ENCODE results near the gene F2RL1.
"Not testable (repeated sequence)": the region's sequence is repeated elsewhere in the genome, so short reads cannot be mapped to it uniquely, and the experiment has no call there.

The F2RL1 gene, protein sequence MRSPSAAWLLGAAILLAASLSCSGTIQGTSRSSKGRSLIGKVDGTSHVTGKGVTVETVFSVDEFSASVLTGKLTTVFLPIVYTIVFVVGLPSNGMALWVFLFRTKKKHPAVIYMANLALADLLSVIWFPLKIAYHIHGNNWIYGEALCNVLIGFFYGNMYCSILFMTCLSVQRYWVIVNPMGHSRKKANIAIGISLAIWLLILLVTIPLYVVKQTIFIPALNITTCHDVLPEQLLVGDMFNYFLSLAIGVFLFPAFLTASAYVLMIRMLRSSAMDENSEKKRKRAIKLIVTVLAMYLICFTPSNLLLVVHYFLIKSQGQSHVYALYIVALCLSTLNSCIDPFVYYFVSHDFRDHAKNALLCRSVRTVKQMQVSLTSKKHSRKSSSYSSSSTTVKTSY

DNA sequence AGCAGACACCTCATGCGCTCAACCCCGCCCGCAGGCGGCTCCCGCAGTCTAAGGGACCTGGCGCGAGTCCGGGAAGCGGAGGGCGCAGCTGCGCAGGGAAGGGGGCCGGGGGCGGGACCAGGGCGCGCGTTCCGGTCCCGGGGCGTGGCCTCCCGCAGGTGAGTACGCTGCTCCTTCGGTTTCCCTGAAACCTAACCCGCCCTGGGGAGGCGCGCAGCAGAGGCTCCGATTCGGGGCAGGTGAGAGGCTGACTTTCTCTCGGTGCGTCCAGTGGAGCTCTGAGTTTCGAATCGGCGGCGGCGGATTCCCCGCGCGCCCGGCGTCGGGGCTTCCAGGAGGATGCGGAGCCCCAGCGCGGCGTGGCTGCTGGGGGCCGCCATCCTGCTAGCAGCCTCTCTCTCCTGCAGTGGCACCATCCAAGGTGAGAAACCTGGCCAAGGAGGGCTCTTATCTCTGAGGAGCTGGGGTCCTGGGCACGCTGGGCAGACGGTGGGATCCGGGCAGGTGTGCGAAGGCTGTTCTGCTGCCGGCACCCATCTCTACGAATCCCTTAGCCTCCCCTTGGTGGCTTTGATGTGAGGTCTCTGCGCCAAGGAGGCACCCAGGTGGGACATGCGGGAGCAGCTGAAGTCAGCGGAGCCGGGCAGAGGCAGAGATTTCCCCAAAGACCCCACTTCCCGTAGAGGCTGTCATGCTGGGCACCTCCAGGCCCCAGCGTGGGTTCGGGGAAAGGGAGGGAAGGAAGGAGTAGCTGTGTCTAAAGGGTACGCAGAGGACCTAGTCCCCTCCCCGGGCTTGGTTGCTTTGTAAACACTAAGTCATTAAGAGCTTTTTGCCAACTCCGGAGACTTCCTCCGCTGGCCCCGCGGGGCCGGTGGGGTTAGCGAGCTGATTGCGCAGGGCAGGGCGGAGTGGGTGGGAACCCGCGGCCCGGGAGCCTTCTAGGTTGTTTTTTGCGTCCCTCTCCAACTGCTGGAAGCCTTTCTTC is at the start of gene F2RL1:
F2RL1 (plus strand) TSS at position 187 of the 988 bp plus-strand sequence; CDS start at position 340, 153 bp downstream.
- peak; percentile 29 to 47 for DNase-seq

- DNase-seq: not testable (repeated sequence)
Measured at GRCh38 chr5:76771041-76771440, 47.8 kb upstream of the F2RL1 start.

DNA sequence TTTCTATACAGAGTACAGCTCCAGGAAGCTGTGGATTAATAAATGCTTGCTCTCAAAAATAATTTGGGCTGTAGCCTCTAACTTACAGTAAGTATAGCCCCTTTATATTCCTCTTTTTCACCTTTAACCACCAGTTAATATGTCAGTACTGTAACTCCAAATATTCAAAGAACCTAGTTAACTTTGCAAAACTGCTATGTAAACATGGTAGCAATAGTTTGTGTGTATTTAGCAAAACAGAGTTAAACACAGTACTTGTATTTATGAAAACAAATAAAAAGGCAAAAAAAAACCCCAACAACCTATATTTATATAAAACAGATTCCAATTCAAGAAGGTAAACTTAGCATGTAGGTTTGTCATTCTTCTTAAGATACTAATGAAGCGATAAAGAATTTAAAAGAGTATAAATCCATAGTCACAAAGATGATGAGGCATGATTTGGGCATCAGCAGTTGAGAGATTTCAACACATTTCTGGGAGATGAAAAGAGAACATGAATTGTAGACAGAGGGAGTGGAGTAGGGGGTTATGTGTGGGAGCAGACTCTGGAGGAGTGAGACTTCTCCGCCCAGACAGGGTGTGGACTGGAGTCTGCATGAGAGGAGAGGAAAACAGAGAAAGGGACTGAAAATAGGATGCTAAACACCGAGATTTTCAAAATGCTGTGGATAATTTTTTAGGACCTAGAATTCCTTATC is 47.0 kb upstream of the F2RL1 start:
- peak in 1 of 2 donors; percentile 10 for DNase-seq

DNA sequence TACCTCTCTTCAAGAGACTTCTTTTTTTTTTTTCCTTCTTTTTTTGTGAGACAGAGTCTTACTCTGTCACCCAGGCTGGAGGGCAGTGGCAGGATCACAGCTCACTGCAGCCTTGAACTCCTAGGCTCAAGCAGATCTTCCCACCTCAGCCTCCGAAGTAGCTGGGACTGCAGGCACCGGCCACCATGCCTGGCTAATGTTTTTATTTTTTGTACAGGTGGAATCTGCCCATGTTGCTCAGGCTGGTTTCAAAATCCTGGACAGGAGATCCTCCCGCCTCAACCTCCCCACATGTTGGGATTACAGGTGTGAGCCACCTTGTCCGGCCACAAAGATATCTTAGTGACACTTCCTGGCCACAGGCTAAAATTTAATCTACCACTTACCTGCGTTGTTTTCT is 42.9 kb upstream of the F2RL1 start:
- DNase-seq: no peak

GRCh38 chr5:76776391-76776790 is 42.4 kb upstream of the F2RL1 start:
- no peak for DNase-seq

DNA sequence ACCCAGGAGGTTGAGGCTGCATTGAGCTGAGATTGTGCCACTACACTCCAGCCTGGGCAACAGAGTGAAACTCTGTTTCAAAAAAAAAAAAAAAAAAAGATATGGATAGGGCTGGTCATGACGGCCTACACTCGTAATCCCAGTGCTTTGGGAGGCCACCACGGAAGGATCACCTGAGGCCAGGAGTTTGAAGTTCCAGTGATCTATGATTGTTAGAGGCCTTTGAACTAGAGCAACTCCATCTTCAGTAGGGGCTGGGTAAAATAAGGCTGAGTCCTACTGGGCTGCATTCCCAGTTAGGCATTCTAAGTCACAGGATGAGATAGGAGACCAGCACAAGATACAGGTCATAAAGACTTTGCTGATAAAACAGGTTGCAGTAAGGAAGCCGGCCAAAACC is 38.2 kb upstream of the F2RL1 start:
- DNase-seq: not testable (repeated sequence)

- no peak for DNase-seq
Measured at GRCh38 chr5:76781775-76782174, 37.1 kb upstream of the F2RL1 start.

- DNase-seq: no peak
Measured at GRCh38 chr5:76782444-76782843, 36.4 kb upstream of the F2RL1 start.

GRCh38 chr5:76787237-76787636 is 31.6 kb upstream of the F2RL1 start:
- DNase-seq: no peak

DNA sequence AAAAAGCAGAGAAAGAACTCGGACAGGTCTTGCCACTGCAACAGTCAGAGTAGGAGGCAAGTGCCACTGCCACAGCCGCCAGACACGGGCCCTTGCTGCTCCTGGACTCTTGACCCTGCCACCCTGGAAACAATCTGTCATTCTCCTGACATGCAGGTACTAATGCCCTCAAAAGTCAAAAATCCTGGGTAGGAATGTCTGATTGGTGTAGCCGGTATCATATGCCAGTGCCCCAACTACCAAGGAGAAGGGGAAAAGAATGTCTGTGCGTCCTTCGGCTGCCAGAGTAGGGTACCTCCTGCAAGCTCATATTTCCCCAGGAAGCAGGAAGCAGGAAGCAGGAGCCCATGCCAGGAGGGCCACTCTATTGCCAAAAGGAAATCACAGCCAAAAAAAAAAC is 30.5 kb upstream of the F2RL1 start:
- no peak for DNase-seq

- not testable (repeated sequence) for DNase-seq
Measured at GRCh38 chr5:76789275-76789674, 29.6 kb upstream of the F2RL1 start.

DNA sequence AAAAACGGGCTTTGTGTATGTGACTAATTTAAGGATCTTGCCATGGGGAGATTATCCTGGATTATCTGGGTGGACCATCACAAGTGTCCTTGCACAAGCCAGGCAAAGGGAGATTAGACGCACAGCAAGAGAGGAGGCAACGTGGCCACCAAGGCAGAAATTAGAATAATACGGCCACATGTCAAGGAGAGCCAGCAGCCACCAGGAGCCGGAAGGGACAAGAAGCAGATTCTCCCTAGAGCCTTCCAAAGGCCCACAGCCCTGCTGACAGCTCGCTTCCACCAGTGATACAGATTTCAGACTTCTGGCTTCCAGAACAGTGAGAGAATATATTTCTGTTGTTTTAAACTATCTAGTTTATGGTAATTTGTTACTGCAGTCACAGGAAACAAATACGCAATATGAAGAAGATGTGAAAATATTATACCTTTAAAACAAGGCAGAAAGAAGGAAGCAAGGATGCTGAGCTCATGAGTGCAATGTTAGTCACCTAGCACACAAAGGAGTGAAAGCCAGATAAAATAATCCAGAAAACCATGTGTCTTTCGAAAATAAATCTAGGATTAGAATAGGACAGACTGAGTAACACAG is 28.7 kb upstream of the F2RL1 start:
- DNase-seq: no peak

GRCh38 chr5:76790632-76791290 is 28.1 kb upstream of the F2RL1 start:
- no peak for DNase-seq

GRCh38 chr5:76791461-76791860 is 27.4 kb upstream of the F2RL1 start:
- DNase-seq: no peak

GRCh38 chr5:76794871-76795270 is 24.0 kb upstream of the F2RL1 start:
- peak; percentile 51 to 76 for DNase-seq

DNA sequence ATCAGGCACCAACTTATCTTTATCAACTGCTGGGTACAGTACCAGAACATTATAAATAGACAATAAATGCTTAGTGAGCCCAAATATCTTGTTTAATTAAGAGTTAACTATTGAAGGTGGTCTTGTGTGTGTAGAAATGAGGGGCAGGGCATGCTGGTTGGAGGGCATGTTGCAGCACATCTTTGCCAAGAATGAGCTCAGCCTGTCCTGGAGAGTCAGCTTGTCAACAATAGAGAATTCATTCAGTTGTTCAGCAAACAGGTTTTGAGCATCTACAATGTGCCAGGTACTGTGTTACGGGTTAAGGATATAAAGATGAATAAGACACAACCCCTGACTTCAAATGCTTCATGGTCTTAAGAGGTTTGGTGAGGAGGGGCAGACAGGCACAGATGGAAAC is 19.2 kb upstream of the F2RL1 start:
- no peak for DNase-seq

DNA sequence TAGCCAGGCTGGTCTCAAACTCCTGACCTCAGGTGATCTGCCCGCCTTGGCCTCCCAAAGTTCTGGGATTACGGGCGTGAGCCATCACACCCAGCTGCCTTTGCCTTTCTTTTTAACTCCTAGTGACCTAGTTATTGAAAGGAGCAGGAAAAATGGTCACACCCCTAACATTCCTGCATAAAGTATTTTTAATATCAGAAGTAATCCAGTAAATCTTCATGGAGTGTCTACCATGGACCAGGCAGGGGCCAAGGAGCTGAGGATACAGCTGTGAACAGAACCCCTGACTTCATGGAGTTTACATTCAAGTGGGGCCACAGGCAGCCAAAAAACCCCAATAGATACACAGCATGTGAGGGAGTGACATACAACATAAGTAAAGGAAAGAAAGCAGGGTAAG is 18.3 kb upstream of the F2RL1 start:
- DNase-seq: no peak

DNA sequence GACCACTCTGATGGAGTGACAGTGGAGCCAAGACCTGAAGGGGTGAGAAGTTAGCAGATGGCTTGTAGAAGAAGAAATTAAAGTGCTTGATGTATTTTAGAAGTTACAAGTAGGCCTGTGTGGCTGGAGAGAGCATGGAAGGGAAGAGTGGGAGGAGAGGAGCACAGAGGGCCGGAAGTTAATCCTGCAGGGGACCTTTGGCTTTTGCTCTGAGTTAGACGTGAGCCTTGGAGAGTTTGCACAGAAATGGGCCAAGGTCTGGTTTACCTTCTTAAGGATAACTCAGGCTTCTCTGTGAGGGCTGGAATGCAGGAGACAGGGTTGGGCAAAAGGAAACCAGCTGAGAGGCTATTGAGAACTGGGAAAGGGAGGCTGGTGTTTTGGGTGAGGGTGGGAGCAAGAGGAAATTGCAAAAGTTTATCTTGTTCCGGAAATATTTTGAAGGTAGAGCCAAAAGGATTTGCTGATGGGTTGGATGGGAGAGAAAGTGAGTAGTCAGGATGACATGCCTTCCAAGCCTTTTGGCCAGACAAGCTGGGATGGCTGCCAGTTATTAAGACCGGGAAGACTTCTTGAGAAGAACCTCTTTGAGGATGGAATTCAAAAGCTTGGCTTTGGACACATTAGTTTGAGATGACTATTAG is 17.5 kb upstream of the F2RL1 start:
- no peak for DNase-seq

GRCh38 chr5:76801803-76802195 is 17.0 kb upstream of the F2RL1 start:
- no peak for DNase-seq

DNA sequence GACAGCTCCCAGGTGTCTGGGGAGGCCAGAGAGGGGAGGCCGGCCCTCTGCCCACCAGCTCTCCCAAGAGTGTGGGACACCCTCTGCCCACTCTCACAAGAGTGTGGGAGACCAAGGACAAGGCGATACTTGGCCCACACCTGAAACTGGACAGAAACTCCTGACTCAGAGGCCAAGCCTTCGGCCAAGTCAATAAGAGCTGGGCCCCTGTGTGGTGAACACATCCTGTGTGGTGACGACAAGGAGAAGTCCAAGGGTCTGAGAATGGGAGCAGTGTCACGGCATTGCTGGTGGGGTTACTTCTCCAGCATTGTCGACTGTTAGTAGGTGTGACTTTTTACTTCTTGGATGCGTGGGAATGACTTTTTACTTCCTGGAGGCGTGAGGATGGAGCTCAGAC is 14.6 kb upstream of the F2RL1 start:
- no peak for DNase-seq

GRCh38 chr5:76805821-76806505 is 12.9 kb upstream of the F2RL1 start:
- peak; percentile 22 to 83 for DNase-seq

Data from inflammatory macrophage treated with lipopolysaccharide for 1 hour (primary cell).